ENCODE results near the gene CDH4. TPM values are rescaled to one million over a fixed set of nuclear protein-coding genes. Genes with fewer than 3 reads are reported as not detected.
A peak's percentile ranks its signal among the peaks of the same experiment; 100 is the strongest.

The CDH4 gene
- total and polyA plus RNA-seq, 9 of the 15 experiments (the other 6 are each of a cell fraction or from before 2014, with no cell fraction given), result 0.04 TPM; not detected in 8

DNA sequence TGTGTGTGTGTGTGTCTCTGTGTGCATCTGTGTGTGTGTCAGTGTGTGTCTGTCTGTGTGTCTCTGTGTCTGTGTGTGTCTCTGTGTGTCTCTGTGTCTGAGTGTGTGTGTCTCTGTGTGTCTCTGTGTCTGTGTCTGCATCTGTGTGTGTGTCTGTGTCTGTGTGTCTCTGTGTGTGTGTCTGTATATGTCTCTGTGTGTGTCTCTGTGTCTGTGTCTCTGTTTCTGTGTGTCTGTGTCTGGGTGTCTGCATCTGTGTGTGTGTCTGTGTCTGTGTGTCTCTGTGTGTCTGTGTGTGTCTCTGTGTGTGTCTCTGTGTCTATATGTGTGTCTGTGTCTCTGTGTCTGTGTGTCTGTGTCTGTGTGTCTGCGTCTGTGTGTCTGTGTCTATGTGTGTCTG, 605.8 kb downstream of the CDH4 start:
- BruUV-seq (replicated peaks), result no TSS peak
- in situ Hi-C loops (cut with MboI), result no loop called here
- H3K4me2 ChIP-seq (ENCODE audit: insufficient read depth, low read length), result no peak overlapping the region

DNA sequence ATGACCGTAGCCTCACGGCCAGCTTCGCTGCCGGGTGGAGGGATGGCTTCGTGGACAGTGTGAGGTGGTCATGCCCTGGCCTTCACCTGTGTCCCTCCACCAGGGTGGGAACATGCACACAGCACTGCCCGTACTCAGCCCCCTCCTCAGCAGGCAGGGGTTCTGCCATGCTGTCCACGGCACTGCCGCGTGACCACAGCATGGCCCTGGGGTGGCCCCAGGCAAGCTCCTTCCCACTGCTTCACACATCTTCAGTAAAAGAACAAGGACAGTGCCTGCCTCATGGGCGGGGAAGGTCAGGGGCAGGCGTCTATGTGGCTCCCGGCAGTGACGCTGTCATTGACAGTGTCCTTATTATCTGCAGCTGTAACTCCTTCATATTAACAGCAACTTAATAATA, 607.7 kb downstream of the CDH4 start:
- Histone ChIP-seq H3K4me2 (ENCODE audit: insufficient read depth, low read length) (no peak overlapping the region), H4K20me1 (replicated peaks; ENCODE audit: control insufficient read depth, insufficient read depth, low read length) (peaks cover 11% of the 10 kb centered on the region; the same call in 1 of the 2 replicates), H3K4me3 (no peak overlapping the region), H3K9me3 (replicated peaks; ENCODE audit: control insufficient read depth, insufficient read depth, low read depth, low read length) (no peaks in the 10 kb centered on the region), H3K27ac (ENCODE audit: extremely low read depth, low read depth, low read length) (no peak overlapping the region), H2AFZ (ENCODE audit: low read depth, low read length) (no peak overlapping the region), H3K79me2 (ENCODE audit: control insufficient read depth, insufficient read depth, low read length) (no peaks in the 10 kb centered on the region), H3K36me3 (ENCODE audit: control insufficient read depth, insufficient read depth, low read length) (no peaks in the 10 kb centered on the region), H3K9me1 (ENCODE audit: control insufficient read depth, insufficient read depth, low read length) (no peaks in the 10 kb centered on the region), H3K27me3 (ENCODE audit: control insufficient read depth in 2 of 2, insufficient read depth in 2 of 2, low read length in 2 of 2) (peaks cover 21 to 54% of the 10 kb centered on the region in 2 experiments; a peak in 3 of 5 replicates), H3K4me1 (replicated peaks in 1 of 2; ENCODE audit: control insufficient read depth in 2 of 2, insufficient read depth in 2 of 2, low read length in 2 of 2) (no peaks in the 10 kb centered on the region; a peak in 1 of 5 replicates), H3K9ac (ENCODE audit: insufficient read depth in 1 of 2, low read depth in 2 of 2, low read length in 2 of 2) (no peak overlapping the region)
- 2% methylated on average over 13 of the region's 13 CpGs for WGBS (ENCODE audit: insufficient coverage, low coverage, missing lambda C conversion rate)
- ChIA-PET POLR2A (no interaction called here), CTCF (ENCODE audit: low intra/inter-chr PET ratio) (no interaction called here)
- in situ Hi-C loops (cut with MboI) (no loop called here), intact Hi-C loops (cut with micrococcal nuclease) (no loop called here)
- DNase-seq (ENCODE audit: extremely low read depth in 1 of 4, low spot score in 3 of 4) (no peak), FAIRE-seq (no peak), ATAC-seq (no peak)
- no TSS peak for BruUV-seq (replicated peaks)
- TF ChIP-seq PHF8 (IDR thresholded peaks at IDR 0.05; ENCODE audit: borderline replicate concordance, low read length) (no peak), KAT2B (IDR thresholded peaks at IDR 0.05; ENCODE audit: low read depth, low read length) (no peak), DPF2 (IDR thresholded peaks at IDR 0.05) (no peak), NCOA4 (IDR thresholded peaks at IDR 0.05; ENCODE audit: partially characterized antibody) (no peak), RAD21 (CRISPR knock-in tag; conservative IDR thresholded peaks at IDR 0.05 in 1 of 2, IDR thresholded peaks at IDR 0.05 in 1 of 2) (no peak), MAFF (IDR thresholded peaks at IDR 0.05; ENCODE audit: low read length) (no peak)
- TF ChIP-seq, protein P1, sequence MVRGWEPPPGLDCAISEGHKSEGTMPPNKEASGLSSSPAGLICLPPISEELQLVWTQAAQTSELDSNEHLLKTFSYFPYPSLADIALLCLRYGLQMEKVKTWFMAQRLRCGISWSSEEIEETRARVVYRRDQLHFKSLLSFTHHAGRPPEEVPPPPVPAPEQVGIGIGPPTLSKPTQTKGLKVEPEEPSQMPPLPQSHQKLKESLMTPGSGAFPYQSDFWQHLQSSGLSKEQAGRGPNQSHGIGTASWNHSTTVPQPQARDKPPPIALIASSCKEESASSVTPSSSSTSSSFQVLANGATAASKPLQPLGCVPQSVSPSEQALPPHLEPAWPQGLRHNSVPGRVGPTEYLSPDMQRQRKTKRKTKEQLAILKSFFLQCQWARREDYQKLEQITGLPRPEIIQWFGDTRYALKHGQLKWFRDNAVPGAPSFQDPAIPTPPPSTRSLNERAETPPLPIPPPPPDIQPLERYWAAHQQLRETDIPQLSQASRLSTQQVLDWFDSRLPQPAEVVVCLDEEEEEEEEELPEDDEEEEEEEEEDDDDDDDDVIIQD (CRISPR knock-in tag; IDR thresholded peaks at IDR 0.05), result no peak

More for the DNA sequence above, 605.8 kb downstream of the CDH4 start:
- WGBS (ENCODE audit: insufficient coverage, low coverage, missing lambda C conversion rate), result 0% methylated on average over 1 of the region's 1 CpG
- H3K4me1 ChIP-seq (replicated peaks in 1 of 2; ENCODE audit: control insufficient read depth in 2 of 2, insufficient read depth in 2 of 2, low read length in 2 of 2), result no peaks in the 10 kb centered on the region; a peak in 1 of 5 replicates
- DNase-seq (ENCODE audit: extremely low read depth in 1 of 4, low spot score in 3 of 4) (no peak), ATAC-seq (no peak), FAIRE-seq (peak; percentile 78)
- no peak overlapping the region for H3K4me3 ChIP-seq
- no peaks in the 10 kb centered on the region for H3K9me3 ChIP-seq (replicated peaks; ENCODE audit: control insufficient read depth, insufficient read depth, low read depth, low read length)
- TF ChIP-seq ZNF778 (CRISPR knock-in tag; IDR thresholded peaks at IDR 0.05) (no peak), FOXJ3 (CRISPR knock-in tag; IDR thresholded peaks at IDR 0.05) (no peak), ETS2 (tag; IDR thresholded peaks at IDR 0.05; ENCODE audit: borderline replicate concordance, poor library complexity, severe bottlenecking) (no peak), CBFA2T2 (conservative IDR thresholded peaks at IDR 0.05) (no peak), ZNF584 (CRISPR knock-in tag; IDR thresholded peaks at IDR 0.05; ENCODE audit: low read depth) (no peak), ZNF384 (IDR thresholded peaks at IDR 0.05; ENCODE audit: low read depth, low read length) (no peak), MCM7 (IDR thresholded peaks at IDR 0.05) (no peak), HDAC6 (IDR thresholded peaks at IDR 0.05; ENCODE audit: low read depth, low read length) (no peak), ZNF551 (CRISPR knock-in tag; IDR thresholded peaks at IDR 0.05) (no peak)
- TF ChIP-seq, protein P2, sequence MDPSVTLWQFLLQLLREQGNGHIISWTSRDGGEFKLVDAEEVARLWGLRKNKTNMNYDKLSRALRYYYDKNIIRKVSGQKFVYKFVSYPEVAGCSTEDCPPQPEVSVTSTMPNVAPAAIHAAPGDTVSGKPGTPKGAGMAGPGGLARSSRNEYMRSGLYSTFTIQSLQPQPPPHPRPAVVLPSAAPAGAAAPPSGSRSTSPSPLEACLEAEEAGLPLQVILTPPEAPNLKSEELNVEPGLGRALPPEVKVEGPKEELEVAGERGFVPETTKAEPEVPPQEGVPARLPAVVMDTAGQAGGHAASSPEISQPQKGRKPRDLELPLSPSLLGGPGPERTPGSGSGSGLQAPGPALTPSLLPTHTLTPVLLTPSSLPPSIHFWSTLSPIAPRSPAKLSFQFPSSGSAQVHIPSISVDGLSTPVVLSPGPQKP (CRISPR knock-in tag; IDR thresholded peaks at IDR 0.05), result no peak
- H3K27ac ChIP-seq (ENCODE audit: extremely low read depth, low read depth, low read length), result no peak overlapping the region; the same call in 2 of the 3 replicates
- POLR2A ChIA-PET, result no interaction called here
- intact Hi-C loops (cut with micrococcal nuclease), result no loop called here
- no peaks in the 10 kb centered on the region for H3K36me3 ChIP-seq (ENCODE audit: control insufficient read depth, insufficient read depth, low read length)
- H3K9me1 ChIP-seq (ENCODE audit: control insufficient read depth, insufficient read depth, low read length), result no peaks in the 10 kb centered on the region
- no peak overlapping the region for H2AFZ ChIP-seq (ENCODE audit: low read depth, low read length)
- no peaks in the 10 kb centered on the region for H3K79me2 ChIP-seq (ENCODE audit: control insufficient read depth, insufficient read depth, low read length)
- H3K27me3 ChIP-seq (ENCODE audit: control insufficient read depth in 2 of 2, insufficient read depth in 2 of 2, low read length in 2 of 2), result peaks cover 21 to 52% of the 10 kb centered on the region in 2 experiments; a peak in 3 of 5 replicates
- H3K9ac ChIP-seq (ENCODE audit: insufficient read depth in 1 of 2, low read depth in 2 of 2, low read length in 2 of 2), result no peak overlapping the region
- CTCF ChIA-PET (ENCODE audit: low intra/inter-chr PET ratio), result no interaction called here
- H4K20me1 ChIP-seq (replicated peaks; ENCODE audit: control insufficient read depth, insufficient read depth, low read length), result peaks cover 12% of the 10 kb centered on the region; the same call in 1 of the 2 replicates
